LHCN-M2 (cell line): Measurements from ENCODE around the gene MLPH. TPM values are rescaled to one million over a fixed set of nuclear protein-coding genes. Genes with fewer than 3 reads are reported as not detected.

ENCODE experiments used
- DNase-seq: peaks from one replicate; pipeline ENCODE4 v3.0.0-alpha.2; 2012; ENCODE audit warnings: low read depth
- total RNA-seq: library from RNA; depleted of rRNA; stranded (reverse); fragments of >200 nt; gene quantifications from 2 replicates; pipeline ENCODE4 v1.2.3, GENCODE V29; 2014

The MLPH gene
- total RNA-seq, 1 experiment from 2014 or later: 145 TPM

GRCh38 chr2:237497009-237497837 lies 10.2 kb downstream of the MLPH start:
- DNase-seq: no peak

GRCh38 chr2:237497838-237498186 lies 10.8 kb downstream of the MLPH start:
- DNase-seq: peak; percentile 60

- no peak for DNase-seq
Measured at GRCh38 chr2:237498341-237498740, 11.3 kb downstream of the MLPH start.

GRCh38 chr2:237500681-237501424 lies 13.8 kb downstream of the MLPH start:
- peak; percentile 100 for DNase-seq

- DNase-seq: no peak
Measured at GRCh38 chr2:237501892-237502513, 15.0 kb downstream of the MLPH start.

- no peak for DNase-seq
Measured at GRCh38 chr2:237503201-237503600, 16.1 kb downstream of the MLPH start.

GRCh38 chr2:237505188-237505939 lies 18.3 kb downstream of the MLPH start:
- no peak for DNase-seq

GRCh38 chr2:237507512-237507911 lies 20.5 kb downstream of the MLPH start:
- DNase-seq: no peak

GRCh38 chr2:237508361-237508760 lies 21.3 kb downstream of the MLPH start:
- DNase-seq: no peak

GRCh38 chr2:237509151-237509550 lies 22.1 kb downstream of the MLPH start:
- DNase-seq: no peak

GRCh38 chr2:237509905-237510304 lies 22.9 kb downstream of the MLPH start:
- DNase-seq: no peak

GRCh38 chr2:237510502-237511217 lies 23.6 kb downstream of the MLPH start:
- no peak for DNase-seq

- DNase-seq: no peak
Measured at GRCh38 chr2:237511433-237511832, 24.4 kb downstream of the MLPH start.

GRCh38 chr2:237511885-237512405 lies 24.9 kb downstream of the MLPH start:
- no peak for DNase-seq

GRCh38 chr2:237512774-237513466 lies 25.9 kb downstream of the MLPH start:
- DNase-seq: peak; percentile 86

GRCh38 chr2:237513693-237514092 lies 26.6 kb downstream of the MLPH start:
- DNase-seq: no peak

- DNase-seq: no peak
Measured at GRCh38 chr2:237514474-237515130, 27.6 kb downstream of the MLPH start.

GRCh38 chr2:237515166-237515565 lies 28.1 kb downstream of the MLPH start:
- no peak for DNase-seq

GRCh38 chr2:237515621-237516275 lies 28.7 kb downstream of the MLPH start:
- no peak for DNase-seq
